ENCODE measurements around the gene TACC3.

DNA sequence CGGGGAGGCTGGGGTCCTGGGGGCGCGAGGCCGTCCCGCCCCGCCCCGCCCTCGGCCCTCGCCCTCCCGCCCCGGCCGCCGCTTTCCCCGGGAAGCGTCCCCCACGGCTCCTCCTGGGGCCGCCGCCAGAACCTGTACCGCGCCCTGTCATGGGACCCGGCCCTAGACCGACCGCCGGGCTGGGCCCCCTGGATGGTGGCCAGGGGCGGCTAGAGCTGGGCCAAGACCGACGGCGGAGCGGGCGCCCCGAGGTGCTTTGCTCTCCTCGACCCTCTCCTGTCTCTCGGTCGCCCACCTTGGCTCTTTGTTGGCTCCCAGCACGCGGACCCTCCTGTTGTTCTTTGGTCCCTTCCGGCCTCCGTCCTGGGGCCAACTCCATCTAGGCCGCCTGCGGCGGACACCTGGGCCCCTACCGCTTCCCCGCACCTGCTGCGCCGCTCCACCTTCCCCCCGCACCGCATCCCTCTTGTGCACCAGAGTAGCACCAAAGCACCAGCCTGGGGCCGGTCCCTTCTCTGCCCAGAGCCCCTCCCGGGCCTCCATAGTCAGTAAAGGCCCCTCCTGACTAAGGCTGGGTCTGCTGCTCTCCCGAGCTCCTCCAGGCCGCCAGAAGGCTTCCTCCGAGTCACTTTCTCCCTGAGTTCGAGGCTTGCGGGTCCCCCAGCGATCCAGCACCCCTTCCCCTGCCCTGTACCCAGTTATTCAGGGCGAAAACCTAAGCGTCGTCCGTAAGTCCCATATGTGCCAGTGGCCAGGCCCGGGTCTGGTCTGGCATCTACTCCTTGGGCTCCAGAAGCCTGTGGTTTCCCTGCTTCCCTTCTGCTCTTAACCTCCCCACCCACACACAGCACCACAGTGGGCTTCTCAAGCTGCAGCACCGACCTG is 587 bp downstream of the TACC3 start:
- no peak for TF ChIP-seq EZH2 (IDR thresholded peaks at IDR 0.05; ENCODE audit: insufficient read depth, low read length)
- TF ChIP-seq, protein P1, sequence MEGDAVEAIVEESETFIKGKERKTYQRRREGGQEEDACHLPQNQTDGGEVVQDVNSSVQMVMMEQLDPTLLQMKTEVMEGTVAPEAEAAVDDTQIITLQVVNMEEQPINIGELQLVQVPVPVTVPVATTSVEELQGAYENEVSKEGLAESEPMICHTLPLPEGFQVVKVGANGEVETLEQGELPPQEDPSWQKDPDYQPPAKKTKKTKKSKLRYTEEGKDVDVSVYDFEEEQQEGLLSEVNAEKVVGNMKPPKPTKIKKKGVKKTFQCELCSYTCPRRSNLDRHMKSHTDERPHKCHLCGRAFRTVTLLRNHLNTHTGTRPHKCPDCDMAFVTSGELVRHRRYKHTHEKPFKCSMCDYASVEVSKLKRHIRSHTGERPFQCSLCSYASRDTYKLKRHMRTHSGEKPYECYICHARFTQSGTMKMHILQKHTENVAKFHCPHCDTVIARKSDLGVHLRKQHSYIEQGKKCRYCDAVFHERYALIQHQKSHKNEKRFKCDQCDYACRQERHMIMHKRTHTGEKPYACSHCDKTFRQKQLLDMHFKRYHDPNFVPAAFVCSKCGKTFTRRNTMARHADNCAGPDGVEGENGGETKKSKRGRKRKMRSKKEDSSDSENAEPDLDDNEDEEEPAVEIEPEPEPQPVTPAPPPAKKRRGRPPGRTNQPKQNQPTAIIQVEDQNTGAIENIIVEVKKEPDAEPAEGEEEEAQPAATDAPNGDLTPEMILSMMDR (IDR thresholded peaks at IDR 0.05; ENCODE audit: insufficient read depth, low read depth, low read length), result no peak

All from astrocyte (in vitro differentiated cells and primary cell).